ENCODE measurements around the gene APOBEC3B. TPM values are rescaled to one million over a fixed set of nuclear protein-coding genes. Genes with fewer than 3 reads are reported as not detected.
A peak's percentile ranks its signal among the peaks of the same experiment; 100 is the strongest.

APOBEC3B gene
- total RNA-seq, 1 donor from 2014 or later, result 12.3 TPM

GRCh38 chr22:38963872-38964271 lies 18.3 kb upstream of the APOBEC3B start:
- TF ChIP-seq CTCF (conservative IDR thresholded peaks at IDR 0.05), result no peak
- H3K9me3 Mint-ChIP-seq, result no peaks in the 10 kb centered on the region
- H3K36me3 Mint-ChIP-seq (ENCODE audit: low read depth), result no peaks in the 10 kb centered on the region
- no peak for DNase-seq (ENCODE audit: low read depth, low spot score)
- H3K4me3 Mint-ChIP-seq, result no peak overlapping the region
- H3K27ac Mint-ChIP-seq (ENCODE audit: unreplicated experiment), result no peak overlapping the region
- H3K4me1 Mint-ChIP-seq, result no peaks in the 10 kb centered on the region
- no peaks in the 10 kb centered on the region for H3K27me3 Mint-ChIP-seq (ENCODE audit: low read depth)

- Mint-ChIP-seq H3K9me3 (no peaks in the 10 kb centered on the region), H3K4me1 (no peaks in the 10 kb centered on the region), H3K36me3 (ENCODE audit: low read depth) (no peaks in the 10 kb centered on the region), H3K4me3 (no peak overlapping the region), H3K27me3 (ENCODE audit: low read depth) (no peaks in the 10 kb centered on the region), H3K27ac (ENCODE audit: unreplicated experiment) (no peak overlapping the region)
- no peak for TF ChIP-seq CTCF (conservative IDR thresholded peaks at IDR 0.05)
- no peak for DNase-seq (ENCODE audit: low read depth, low spot score)
Observed at GRCh38 chr22:38964306-38964705, 17.8 kb upstream of the APOBEC3B start.

GRCh38 chr22:38964989-38965388 lies 17.2 kb upstream of the APOBEC3B start:
- Mint-ChIP-seq H3K4me1 (no peaks in the 10 kb centered on the region), H3K9me3 (no peaks in the 10 kb centered on the region), H3K27me3 (ENCODE audit: low read depth) (no peaks in the 10 kb centered on the region), H3K36me3 (ENCODE audit: low read depth) (no peaks in the 10 kb centered on the region), H3K27ac (ENCODE audit: unreplicated experiment) (no peak overlapping the region), H3K4me3 (no peak overlapping the region)
- no peak for TF ChIP-seq CTCF (conservative IDR thresholded peaks at IDR 0.05)
- no peak for DNase-seq (ENCODE audit: low read depth, low spot score)

DNA sequence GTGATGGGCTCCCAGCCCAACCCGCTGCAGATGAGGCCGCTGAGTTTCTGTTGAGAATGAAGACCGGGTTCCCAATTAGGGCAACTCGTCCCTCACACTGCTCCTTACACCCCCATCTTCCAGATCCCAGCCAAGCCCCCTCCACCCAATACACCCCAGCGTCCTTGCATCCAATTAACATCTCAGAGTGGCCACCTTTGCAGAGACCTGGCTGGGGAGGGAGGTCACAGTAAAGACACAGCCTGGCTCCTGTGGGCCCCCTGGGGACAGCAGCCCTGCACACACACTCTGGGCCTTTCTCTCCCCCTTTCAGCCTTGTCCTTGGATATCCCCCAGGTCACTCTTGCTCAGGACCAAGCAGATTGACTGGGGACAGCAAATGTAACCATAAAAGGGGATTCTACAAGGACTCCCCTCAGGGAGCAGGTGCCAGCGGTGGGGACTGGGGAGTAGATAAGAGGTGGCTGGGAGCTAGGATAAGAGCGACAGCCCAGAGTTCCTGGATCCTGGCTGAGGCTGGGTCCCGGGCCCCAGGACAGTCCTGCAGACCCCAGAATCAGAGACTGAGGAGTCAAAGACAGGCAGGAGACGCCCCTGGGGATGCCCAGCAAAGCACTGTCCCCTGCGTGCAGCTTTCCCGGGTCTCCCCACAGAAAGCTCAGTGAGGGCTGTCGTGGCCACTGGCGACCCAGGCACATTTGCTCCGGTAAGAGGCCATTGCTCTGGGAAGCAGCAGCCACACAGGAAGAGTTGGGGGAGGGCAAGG lies 16.4 kb upstream of the APOBEC3B start:
- peaks cover 6% of the 10 kb centered on the region for H3K27me3 Mint-ChIP-seq (ENCODE audit: low read depth)
- H3K9me3 Mint-ChIP-seq, result no peaks in the 10 kb centered on the region
- TF ChIP-seq CTCF (conservative IDR thresholded peaks at IDR 0.05), result no peak
- H3K27ac Mint-ChIP-seq (ENCODE audit: unreplicated experiment), result peak overlapping the region; percentile 6
- no peak for DNase-seq (ENCODE audit: low read depth, low spot score)
- no peak overlapping the region for H3K4me3 Mint-ChIP-seq
- no peaks in the 10 kb centered on the region for H3K36me3 Mint-ChIP-seq (ENCODE audit: low read depth)
- H3K4me1 Mint-ChIP-seq, result no peaks in the 10 kb centered on the region

- no peaks in the 10 kb centered on the region for H3K36me3 Mint-ChIP-seq (ENCODE audit: low read depth)
- no peak overlapping the region for H3K27ac Mint-ChIP-seq (ENCODE audit: unreplicated experiment)
- H3K27me3 Mint-ChIP-seq (ENCODE audit: low read depth), result peaks cover 9% of the 10 kb centered on the region
- H3K4me1 Mint-ChIP-seq, result no peaks in the 10 kb centered on the region
- H3K9me3 Mint-ChIP-seq, result no peaks in the 10 kb centered on the region
- no peak overlapping the region for H3K4me3 Mint-ChIP-seq
- TF ChIP-seq CTCF (conservative IDR thresholded peaks at IDR 0.05), result no peak
- no peak for DNase-seq (ENCODE audit: low read depth, low spot score)
Observed at GRCh38 chr22:38966380-38966702, 15.8 kb upstream of the APOBEC3B start.
